SK-N-MC (cell line): ENCODE results near the gene RSPO1.

Source experiments
- DNase-seq: peaks from one replicate; pipeline ENCODE4 v3.0.0-alpha.2; 2011; ENCODE audit warnings: low read depth, low spot score
- H3K27ac ChIP-seq: fragments of 200-600 bp; sonication (generic); 2 replicates; pipeline ENCODE4 v1.5.1; 2016; ENCODE audit warnings: mixed run types
- H3K36me3 ChIP-seq: fragments of 200-600 bp; sonication (generic); 2 replicates; pipeline ENCODE4 v1.6.1; 2017; ENCODE audit warnings: antibody characterized with exemption, low read length, mixed read lengths; ENCODE audit not compliant: insufficient read depth
- H3K4me3 ChIP-seq: fragments of 200-600 bp; sonication (generic); 2 replicates; pipeline ENCODE4 v1.5.1; 2016
- H3K9ac ChIP-seq: fragments of 200-600 bp; sonication (generic); 2 replicates; pipeline ENCODE4 v1.8.0; 2017; ENCODE audit warnings: mixed run types, mixed read lengths; ENCODE audit not compliant: insufficient read length
- H3K9me3 ChIP-seq: fragments of 200-600 bp; sonication (generic); 2 replicates; pipeline ENCODE4 v1.6.1; 2017; ENCODE audit warnings: low read depth, mild to moderate bottlenecking, antibody characterized with exemption, low read length, moderate library complexity, mixed read lengths
- EZH2 ChIP-seq: fragments of 200-600 bp; sonication (generic); IDR thresholded peaks from one replicate; pipeline ENCODE4 v1.6.1; 2017; ENCODE audit warnings: antibody characterized with exemption
- FOXP2 ChIP-seq: optimal IDR thresholded peaks from 2 replicates; pipeline ENCODE3; 2011; ENCODE audit warnings: mild to moderate bottlenecking, moderate library complexity; ENCODE audit not compliant: insufficient read depth; ENCODE audit errors: extremely low read length, control extremely low read depth
- POLR2AphosphoS5 ChIP-seq: IDR thresholded peaks from 2 replicates; pipeline ENCODE4 v1.6.1; 2012; ENCODE audit warnings: mild to moderate bottlenecking, low read depth, low read length, borderline replicate concordance

RSPO1 gene

GRCh38 chr1:37660664-37661063 lies 26.0 kb upstream of the RSPO1 start:
- H3K36me3 ChIP-seq = no peaks in the 10 kb centered on the region
- no peak overlapping the region for H3K9ac ChIP-seq
- no peak for TF ChIP-seq FOXP2
- TF ChIP-seq EZH2 = no peak
- TF ChIP-seq POLR2AphosphoS5 = no peak
- no peak overlapping the region for H3K4me3 ChIP-seq
- H3K9me3 ChIP-seq = no peaks in the 10 kb centered on the region
- no peak for DNase-seq
- no peak overlapping the region for H3K27ac ChIP-seq

- TF ChIP-seq FOXP2 = no peak
- TF ChIP-seq POLR2AphosphoS5 = no peak
- no peak for TF ChIP-seq EZH2
- Histone ChIP-seq H3K9ac (no peak overlapping the region), H3K9me3 (no peaks in the 10 kb centered on the region), H3K36me3 (no peaks in the 10 kb centered on the region), H3K27ac (no peak overlapping the region), H3K4me3 (no peak overlapping the region)
- DNase-seq = no peak
These were observed 23.8 kb upstream of the RSPO1 start for GRCh38 chr1:37658486-37658885.

- H3K9me3 ChIP-seq = no peaks in the 10 kb centered on the region
- no peak overlapping the region for H3K27ac ChIP-seq
- no peak overlapping the region for H3K9ac ChIP-seq
- no peaks in the 10 kb centered on the region for H3K36me3 ChIP-seq
- no peak overlapping the region for H3K4me3 ChIP-seq
- TF ChIP-seq EZH2 (no peak), FOXP2 (no peak), POLR2AphosphoS5 (no peak)
- DNase-seq = no peak
These were observed 23.1 kb upstream of the RSPO1 start for GRCh38 chr1:37657620-37658412.

- H3K36me3 ChIP-seq = no peaks in the 10 kb centered on the region
- no peak overlapping the region for H3K4me3 ChIP-seq
- H3K9ac ChIP-seq = no peak overlapping the region
- no peak for TF ChIP-seq FOXP2
- no peak for TF ChIP-seq EZH2
- no peak for DNase-seq
- no peaks in the 10 kb centered on the region for H3K9me3 ChIP-seq
- H3K27ac ChIP-seq = no peak overlapping the region
These were observed 22.2 kb upstream of the RSPO1 start for GRCh38 chr1:37656881-37657280.

- no peaks in the 10 kb centered on the region for H3K9me3 ChIP-seq
- H3K27ac ChIP-seq = no peak overlapping the region
- no peaks in the 10 kb centered on the region for H3K36me3 ChIP-seq
- H3K4me3 ChIP-seq = no peak overlapping the region
- DNase-seq = no peak
- H3K9ac ChIP-seq = no peak overlapping the region
- TF ChIP-seq POLR2AphosphoS5 (no peak), EZH2 (no peak), FOXP2 (no peak)
These were observed 21.3 kb upstream of the RSPO1 start for GRCh38 chr1:37656026-37656425.

GRCh38 chr1:37655274-37655673 lies 20.6 kb upstream of the RSPO1 start:
- H3K36me3 ChIP-seq = no peaks in the 10 kb centered on the region
- TF ChIP-seq FOXP2 (no peak), EZH2 (no peak), POLR2AphosphoS5 (no peak)
- no peak for DNase-seq

GRCh38 chr1:37653906-37654305 lies 19.2 kb upstream of the RSPO1 start:
- TF ChIP-seq POLR2AphosphoS5 = no peak
- TF ChIP-seq FOXP2 = no peak
- no peak for TF ChIP-seq EZH2
- DNase-seq = no peak
- Histone ChIP-seq H3K4me3 (no peak overlapping the region), H3K9me3 (no peaks in the 10 kb centered on the region), H3K27ac (no peak overlapping the region), H3K36me3 (no peaks in the 10 kb centered on the region), H3K9ac (no peak overlapping the region)

More at GRCh38 chr1:37655274-37655673, 20.6 kb upstream of the RSPO1 start:
- no peaks in the 10 kb centered on the region for H3K9me3 ChIP-seq
- H3K4me3 ChIP-seq = no peak overlapping the region
- no peak overlapping the region for H3K27ac ChIP-seq
- no peak overlapping the region for H3K9ac ChIP-seq

GRCh38 chr1:37652976-37653375 lies 18.3 kb upstream of the RSPO1 start:
- no peak overlapping the region for H3K4me3 ChIP-seq
- TF ChIP-seq FOXP2 (no peak), EZH2 (no peak), POLR2AphosphoS5 (no peak)
- DNase-seq = no peak

GRCh38 chr1:37651803-37652202 lies 17.1 kb upstream of the RSPO1 start:
- no peak overlapping the region for H3K27ac ChIP-seq
- no peak overlapping the region for H3K9ac ChIP-seq
- TF ChIP-seq EZH2 = no peak
- no peak for TF ChIP-seq POLR2AphosphoS5
- no peak for TF ChIP-seq FOXP2
- H3K4me3 ChIP-seq = no peak overlapping the region
- H3K9me3 ChIP-seq = no peaks in the 10 kb centered on the region
- H3K36me3 ChIP-seq = no peaks in the 10 kb centered on the region
- no peak for DNase-seq

More at GRCh38 chr1:37652976-37653375, 18.3 kb upstream of the RSPO1 start:
- Histone ChIP-seq H3K36me3 (no peaks in the 10 kb centered on the region), H3K27ac (no peak overlapping the region), H3K9ac (no peak overlapping the region), H3K9me3 (no peaks in the 10 kb centered on the region)
